Gastroesophageal sphincter (tissue), 3 donors: ENCODE data around the gene NOP53.

Experiments used
- EP300 ChIP-seq: sonication (generic); formaldehyde crosslinking; IDR thresholded peaks from one replicate; pipeline ENCODE4 v1.6.1; 2017; ENCODE audit warnings: antibody characterized with exemption, mild to moderate bottlenecking
- TF ChIP-seq, protein P1 (sequence below), 4 experiments: fragments of 200-600 bp in 2 of 4; fragments of 450-650 bp in 2 of 4; sonication (generic) in 1 of 4; IDR thresholded peaks; one replicate each; pipeline ENCODE4 v1.5.1; 2017 to 2019; ENCODE audit warnings: antibody characterized with exemption in 4 of 4, mild to moderate bottlenecking in 2 of 4, moderate library complexity in 2 of 4

DNA sequence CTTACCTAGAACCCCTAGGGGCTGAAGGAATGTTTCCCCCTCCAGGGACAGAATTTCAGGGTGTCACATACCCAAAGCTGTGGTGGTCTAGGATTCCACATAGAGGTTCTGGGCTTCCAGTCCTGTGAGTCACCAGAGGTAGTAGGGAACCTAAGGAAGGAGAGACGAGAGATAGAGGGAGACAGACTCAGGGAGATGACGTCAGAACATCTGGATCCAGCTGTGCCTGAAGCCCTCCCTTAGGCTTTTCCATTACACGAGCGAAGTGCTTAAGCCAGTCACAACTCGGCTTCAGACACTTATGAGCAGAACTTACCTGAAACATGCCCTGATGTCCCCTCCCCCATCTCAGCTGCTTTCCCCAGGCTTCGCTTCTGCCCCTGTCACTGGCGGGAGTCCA lies 21.3 kb downstream of the NOP53 start:
- TF ChIP-seq, protein P1, sequence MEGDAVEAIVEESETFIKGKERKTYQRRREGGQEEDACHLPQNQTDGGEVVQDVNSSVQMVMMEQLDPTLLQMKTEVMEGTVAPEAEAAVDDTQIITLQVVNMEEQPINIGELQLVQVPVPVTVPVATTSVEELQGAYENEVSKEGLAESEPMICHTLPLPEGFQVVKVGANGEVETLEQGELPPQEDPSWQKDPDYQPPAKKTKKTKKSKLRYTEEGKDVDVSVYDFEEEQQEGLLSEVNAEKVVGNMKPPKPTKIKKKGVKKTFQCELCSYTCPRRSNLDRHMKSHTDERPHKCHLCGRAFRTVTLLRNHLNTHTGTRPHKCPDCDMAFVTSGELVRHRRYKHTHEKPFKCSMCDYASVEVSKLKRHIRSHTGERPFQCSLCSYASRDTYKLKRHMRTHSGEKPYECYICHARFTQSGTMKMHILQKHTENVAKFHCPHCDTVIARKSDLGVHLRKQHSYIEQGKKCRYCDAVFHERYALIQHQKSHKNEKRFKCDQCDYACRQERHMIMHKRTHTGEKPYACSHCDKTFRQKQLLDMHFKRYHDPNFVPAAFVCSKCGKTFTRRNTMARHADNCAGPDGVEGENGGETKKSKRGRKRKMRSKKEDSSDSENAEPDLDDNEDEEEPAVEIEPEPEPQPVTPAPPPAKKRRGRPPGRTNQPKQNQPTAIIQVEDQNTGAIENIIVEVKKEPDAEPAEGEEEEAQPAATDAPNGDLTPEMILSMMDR (IDR thresholded peaks at IDR 0.05), result no peak
- no peak for TF ChIP-seq EP300
